Fibroblast of pulmonary artery (primary cell): ENCODE results near the gene MAGI1.

Source experiments
- DNase-seq: peaks from one replicate; pipeline ENCODE4 v3.0.0-alpha.2; 2010; ENCODE audit warnings: low read depth
- H3K4me3 ChIP-seq: replicated peaks from 2 replicates; pipeline ENCODE4 v1.5.1; 2011; ENCODE audit warnings: low read depth, mild to moderate bottlenecking, control low read depth, low read length, moderate library complexity
- CTCF ChIP-seq: IDR thresholded peaks from 2 replicates; pipeline ENCODE4 v1.5.1; 2011; ENCODE audit warnings: mild to moderate bottlenecking, control low read depth, low read length, inconsistent platforms; ENCODE audit errors: missing control alignments

MAGI1 gene

GRCh38 chr3:65596029-65596300 is 442.8 kb downstream of the MAGI1 start:
- TF ChIP-seq CTCF = no peak
- DNase-seq = no peak
- no peak overlapping the region for H3K4me3 ChIP-seq

- no peak for DNase-seq
- H3K4me3 ChIP-seq = no peak overlapping the region
- TF ChIP-seq CTCF = no peak
These were observed 443.3 kb downstream of the MAGI1 start for GRCh38 chr3:65595222-65596028.

DNA sequence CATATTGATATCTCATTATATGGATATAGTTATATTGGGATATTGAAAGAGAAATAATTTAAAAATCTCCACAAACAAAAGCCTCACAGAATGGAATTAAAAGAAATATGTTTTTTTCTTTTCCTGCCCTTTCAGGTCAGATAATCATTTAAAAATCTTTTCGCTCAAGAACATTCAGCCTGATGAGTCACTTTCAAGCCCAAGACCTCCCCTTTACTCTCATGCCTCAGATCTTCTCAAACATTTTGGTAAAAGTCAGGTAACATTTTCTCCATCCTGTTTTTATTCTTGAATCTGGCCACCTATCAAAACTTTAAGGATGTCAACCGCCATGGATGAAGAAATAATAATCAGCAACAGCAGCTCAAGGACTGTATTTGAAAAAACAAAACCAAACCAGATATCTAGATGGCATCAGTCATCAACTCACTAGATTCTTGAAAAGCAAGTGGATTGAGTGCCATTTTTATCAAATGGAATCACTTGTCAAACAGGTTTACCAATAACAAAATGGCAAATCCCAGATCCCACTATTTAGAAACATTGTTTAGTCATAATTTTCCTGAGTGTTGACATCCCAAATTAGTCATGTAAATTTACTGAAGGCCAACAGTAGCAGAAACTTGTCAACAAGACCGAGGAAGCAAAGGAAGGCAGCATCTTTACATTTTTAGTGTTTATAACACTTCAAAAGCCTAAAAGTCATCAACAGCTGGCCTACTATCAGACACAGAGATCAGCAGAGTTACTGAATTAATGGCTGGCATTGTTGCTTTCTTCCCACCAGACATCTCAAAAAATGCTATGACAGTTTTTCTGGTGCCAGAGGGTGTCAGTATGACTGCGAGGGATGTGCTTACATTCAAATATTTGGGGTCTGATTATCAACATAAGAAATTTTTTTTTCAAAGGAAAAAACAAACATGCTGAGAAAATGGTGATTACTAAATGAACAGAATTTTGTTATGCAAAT is 444.7 kb downstream of the MAGI1 start:
- no peak for DNase-seq
- TF ChIP-seq CTCF = no peak
- no peak overlapping the region for H3K4me3 ChIP-seq

GRCh38 chr3:65591313-65591712 is 447.4 kb downstream of the MAGI1 start:
- H3K4me3 ChIP-seq = no peak overlapping the region
- no peak for DNase-seq
- TF ChIP-seq CTCF = no peak

- TF ChIP-seq CTCF = no peak
These were observed 449.8 kb downstream of the MAGI1 start for GRCh38 chr3:65588884-65589283.

DNA sequence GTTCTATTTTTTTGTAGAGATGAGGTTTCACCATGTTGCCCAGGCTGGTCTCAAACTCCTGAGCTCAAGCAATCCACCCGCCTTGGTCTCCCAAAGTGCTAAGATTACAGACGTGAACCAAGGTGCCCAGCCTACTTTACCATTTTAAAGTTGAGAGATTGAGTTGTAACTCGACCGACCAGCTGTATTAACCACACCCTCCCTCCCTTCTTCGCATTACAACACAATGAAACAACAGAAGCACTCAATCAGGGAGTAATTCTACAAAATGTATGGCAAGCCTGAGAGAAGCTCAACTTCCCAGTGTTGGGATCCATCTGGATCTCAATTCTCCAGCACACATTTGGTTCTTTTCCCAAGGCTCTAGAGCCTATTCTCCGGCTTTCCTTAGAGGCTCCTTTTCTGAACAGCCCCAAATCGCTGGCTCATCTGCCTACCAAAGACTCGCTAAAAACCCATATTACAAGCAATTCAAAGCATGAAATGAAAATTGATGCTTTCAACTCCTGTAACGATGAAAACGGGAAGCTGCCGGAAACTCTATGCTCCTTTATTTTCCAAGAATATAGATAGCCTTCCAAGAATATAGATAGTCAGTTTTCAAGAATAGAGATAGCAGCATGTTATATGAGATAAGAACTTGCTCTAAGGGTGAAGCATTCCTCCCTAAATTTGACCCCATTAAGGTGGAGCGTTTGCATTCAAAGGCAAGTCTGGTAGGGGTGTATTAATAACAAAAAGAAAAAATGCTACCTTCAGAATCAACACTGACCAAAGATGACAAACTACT is 450.9 kb downstream of the MAGI1 start:
- DNase-seq = no peak
- H3K4me3 ChIP-seq = no peak overlapping the region
- no peak for TF ChIP-seq CTCF

More at GRCh38 chr3:65588884-65589283, 449.8 kb downstream of the MAGI1 start:
- no peak for DNase-seq
- H3K4me3 ChIP-seq = no peak overlapping the region
